CD4-positive, alpha-beta T cell (primary cell): ENCODE data around the gene PPM1L. TPM values are rescaled to one million over a fixed set of nuclear protein-coding genes. Genes with fewer than 3 reads are reported as not detected.
"Not testable (repeated sequence)": the region's sequence is repeated elsewhere in the genome, so short reads cannot be mapped to it uniquely, and the experiment has no call there.

Experiments
- ATAC-seq: fragments of 200-7000 bp; cut with Tn5 transposase; one replicate; pipeline ENCODE4 v1.10.0; 2022; ENCODE audit warnings: mild to moderate bottlenecking; ENCODE audit not compliant: poor library complexity
- CTCF ChIA-PET: fragments of 350-600 bp; sonication (Branson Sonifier 250); formaldehyde crosslinking; loops from one replicate; lab custom pipeline; 2021; ENCODE audit warnings: antibody characterized with exemption, inconsistent platforms; lab: Charles Lee
- POLR2A ChIA-PET: fragments of 350-600 bp; sonication (Branson Sonifier 250); formaldehyde crosslinking; loops from one replicate; lab custom pipeline; 2021; ENCODE audit warnings: antibody characterized with exemption, inconsistent platforms; lab: Charles Lee
- DNase-seq, 14 experiments: peaks; one replicate each; pipeline ENCODE4 v3.0.0-alpha.2; 2013 to 2020; ENCODE audit warnings: mixed read lengths in 2 of 14
- H3K27ac ChIP-seq, 2 donors: one replicate each; pipeline versions ENCODE4 v1.5.1 to v1.7.0; 2013; ENCODE audit warnings: low read length in 2 of 2, low read depth in 1 of 2, mild to moderate bottlenecking in 1 of 2
- H3K27me3 ChIP-seq, 2 experiments: 1 replicate in 1 of 2; 2 replicates in 1 of 2; pipeline versions ENCODE4 v1.6.1 to v1.7.0; 2013; ENCODE audit warnings: low read length in 2 of 2, control low read depth in 1 of 2, mild to moderate bottlenecking in 1 of 2, moderate library complexity in 1 of 2; ENCODE audit not compliant: insufficient read depth in 2 of 2, control insufficient read depth in 1 of 2
- H3K36me3 ChIP-seq: one replicate; pipeline ENCODE4 v1.6.1; 2013; ENCODE audit warnings: low read length, control low read depth; ENCODE audit not compliant: insufficient read depth
- H3K4me1 ChIP-seq: one replicate; pipeline ENCODE4 v1.6.1; 2013; ENCODE audit warnings: low read length, control low read depth; ENCODE audit not compliant: insufficient read depth
- H3K4me3 ChIP-seq: one replicate; pipeline ENCODE4 v1.5.1; 2013; ENCODE audit warnings: mild to moderate bottlenecking, low read length, moderate library complexity
- H3K9me3 ChIP-seq, 2 experiments: 1 replicate in 1 of 2; 2 replicates in 1 of 2; pipeline versions ENCODE4 v1.6.1 to v1.7.0; 2013; ENCODE audit warnings: low read length in 2 of 2, mild to moderate bottlenecking in 2 of 2, control low read depth in 1 of 2, moderate library complexity in 1 of 2; ENCODE audit not compliant: control insufficient read depth in 1 of 2, insufficient read depth in 1 of 2
- H3K27ac Mint-ChIP-seq: one replicate; pipeline ENCODE4 v1.8.0; 2020; ENCODE audit warnings: mixed read lengths
- H3K27me3 Mint-ChIP-seq: one replicate; pipeline ENCODE4 v1.8.0; 2021; ENCODE audit warnings: mixed read lengths
- H3K36me3 Mint-ChIP-seq: one replicate; pipeline ENCODE4 v1.8.0; 2021; ENCODE audit warnings: low read depth, mixed read lengths
- H3K4me1 Mint-ChIP-seq: one replicate; pipeline ENCODE4 v1.8.0; 2021; ENCODE audit warnings: low read depth, mixed read lengths
- H3K4me3 Mint-ChIP-seq: one replicate; pipeline ENCODE4 v1.8.0; 2020; ENCODE audit warnings: mild to moderate bottlenecking, mixed read lengths
- H3K9me3 Mint-ChIP-seq: one replicate; pipeline ENCODE4 v1.8.0; 2020; ENCODE audit warnings: mixed read lengths
- CTCF ChIP-seq: fragments of 200-600 bp; IDR thresholded peaks from one replicate; pipeline ENCODE4 v1.8.0; 2022; ENCODE audit warnings: antibody characterized with exemption, mild to moderate bottlenecking
- intact Hi-C, 2 experiments: fragments of 100-400 bp; cut with DNase I in 1 of 2; cut with micrococcal nuclease in 1 of 2; formaldehyde crosslinking; loops; one replicate each; pipeline versions ENCODE4 v1.15.1 to v1.9.0; 2023 to 2025; cut with DNase I, micrococcal nuclease
- polyA plus RNA-seq, 2 donors: library from polyadenylated mRNA; unstranded; fragments of 120-200 nt; gene quantifications; one replicate each; pipeline ENCODE4 v1.2.1, GENCODE V29; 2013
- total RNA-seq, 174 experiments: library from RNA in 2 of 174; stranded (reverse) in 2 of 174; gene quantifications; one replicate each; pipeline ENCODE4 v1.2.3 and lab custom pipeline; 2021 to 2026

Gene PPM1L
- total RNA-seq, result 1 to 10 TPM; 3.0 to 3.4 TPM
- polyA plus RNA-seq (2013, experiment 1 of 2), result 3.0 TPM
- polyA plus RNA-seq (2013, experiment 2 of 2), result 2.8 TPM
- 2.1 to 20.2 (median 6.8) reads per million in 172 experiments for total RNA-seq (lab: John Stamatoyannopoulos, UW)

- POLR2A ChIA-PET, result interaction anchor here (0.6 to 2.3 kb wide), 11 partner anchors 15 to 767 kb away, joined by 3 to 9 read pairs (median 5); partner anchors contain the start of genes IL12A, KPNA4, NMD3 and TRIM59
- peaks cover 7% of the 10 kb centered on the region in 2 experiments for H3K27me3 ChIP-seq
Observed at GRCh38 chr3:160755776-160756304, at the start of gene PPM1L. Gene PPM1L (plus strand): TSS chr3:160756231.

GRCh38 chr3:160707187-160707794 lies 48.7 kb upstream of the PPM1L start:
- DNase-seq, result peak in 10 of 14 experiments; percentile 2 to 73 (median 21)
- H3K9me3 ChIP-seq, result no peaks in the 10 kb centered on the region
- H3K36me3 ChIP-seq, result no peaks in the 10 kb centered on the region
- Mint-ChIP-seq H3K27ac (no peak overlapping the region), H3K4me1 (no peaks in the 10 kb centered on the region), H3K4me3 (no peak overlapping the region), H3K9me3 (no peaks in the 10 kb centered on the region), H3K36me3 (no peaks in the 10 kb centered on the region), H3K27me3 (peaks cover 46% of the 10 kb centered on the region)
- CTCF ChIA-PET, result interaction anchor here (1.2 to 1.3 kb wide), 2 partner anchors 9 to 234 kb away, joined by 4 to 8 read pairs; no protein-coding TSS in a partner anchor
- H3K4me3 ChIP-seq, result no peak overlapping the region
- peaks cover 11 to 27% of the 10 kb centered on the region in 2 experiments for H3K27me3 ChIP-seq
- ATAC-seq, result no peak
- peak; percentile 78 for TF ChIP-seq CTCF
- H3K4me1 ChIP-seq, result no peaks in the 10 kb centered on the region
- intact Hi-C loops, result loop anchor here (1.0 to 10.0 kb wide), 5 partner anchors 235 to 720 kb away; no protein-coding TSS in a partner anchor
- POLR2A ChIA-PET, result no interaction called here
- no peak overlapping the region for H3K27ac ChIP-seq

More at GRCh38 chr3:160755776-160756304, at the start of gene PPM1L:
- peak; percentile 35 for ATAC-seq
- intact Hi-C loops, result loop anchor here (2.0 to 5.0 kb wide), 6 partner anchors 189 to 466 kb away; partner anchors contain the start of genes KPNA4 (in 1 of the 2) and NMD3 (in 1 of the 2)
- Histone ChIP-seq H3K4me1 (peaks cover 27% of the 10 kb centered on the region), H3K9me3 (no peaks in the 10 kb centered on the region), H3K4me3 (peak within 1 kb of the TSS; percentile 93), H3K36me3 (no peaks in the 10 kb centered on the region), H3K27ac (peak within 1 kb of the TSS; percentile 51 to 81)
- no peaks in the 10 kb centered on the region for H3K9me3 Mint-ChIP-seq
- CTCF ChIA-PET, result no interaction called here
- peak within 1 kb of the TSS; percentile 89 for H3K27ac Mint-ChIP-seq
- H3K27me3 Mint-ChIP-seq, result peaks cover 21% of the 10 kb centered on the region
- no peak for TF ChIP-seq CTCF
- peaks cover 4% of the 10 kb centered on the region for H3K36me3 Mint-ChIP-seq
- peak; percentile 30 to 84 (median 52) for DNase-seq
- peaks cover 42% of the 10 kb centered on the region for H3K4me1 Mint-ChIP-seq
- H3K4me3 Mint-ChIP-seq, result peak within 1 kb of the TSS; percentile 94

- CTCF ChIA-PET, result no interaction called here
- H3K4me1 ChIP-seq, result no peaks in the 10 kb centered on the region
- H3K27ac ChIP-seq, result no peak overlapping the region
- no peaks in the 10 kb centered on the region for H3K36me3 Mint-ChIP-seq
- no peaks in the 10 kb centered on the region for H3K9me3 ChIP-seq
- ATAC-seq (no peak), DNase-seq (no peak)
- TF ChIP-seq CTCF, result no peak
- no peaks in the 10 kb centered on the region for H3K4me1 Mint-ChIP-seq
- intact Hi-C loops, result loop anchor here (5.0 to 10.0 kb wide), 3 partner anchors 565 to 718 kb away; no protein-coding TSS in a partner anchor
- no peaks in the 10 kb centered on the region for H3K36me3 ChIP-seq
- H3K9me3 Mint-ChIP-seq, result no peaks in the 10 kb centered on the region
- peaks cover 11 to 27% of the 10 kb centered on the region in 2 experiments for H3K27me3 ChIP-seq
- H3K27ac Mint-ChIP-seq, result no peak overlapping the region
- H3K4me3 ChIP-seq, result no peak overlapping the region
- no peak overlapping the region for H3K4me3 Mint-ChIP-seq
- POLR2A ChIA-PET, result no interaction called here
- peaks cover 46% of the 10 kb centered on the region for H3K27me3 Mint-ChIP-seq
Observed at GRCh38 chr3:160709477-160710182, 46.4 kb upstream of the PPM1L start.

GRCh38 chr3:160713144-160713543 lies 42.9 kb upstream of the PPM1L start:
- POLR2A ChIA-PET, H3K9me3 ChIP-seq, H3K27ac ChIP-seq, H3K4me3 ChIP-seq, intact Hi-C loops, H3K4me3 Mint-ChIP-seq, CTCF ChIA-PET, H3K4me1 ChIP-seq, DNase-seq, H3K9me3 Mint-ChIP-seq, H3K36me3 Mint-ChIP-seq, H3K36me3 ChIP-seq, ATAC-seq, H3K4me1 Mint-ChIP-seq, H3K27ac Mint-ChIP-seq: not testable (repeated sequence)
- H3K27me3 ChIP-seq, result peaks cover 7 to 10% of the 10 kb centered on the region in 2 experiments
- peaks cover 23% of the 10 kb centered on the region for H3K27me3 Mint-ChIP-seq
